Measurements from ENCODE around the gene SPEG.

GRCh38 chr2:219485201-219485580 lies 50.5 kb downstream of the SPEG start:
- TF ChIP-seq CTCF (conservative IDR thresholded peaks at IDR 0.05) (no peak), ZFX (IDR thresholded peaks at IDR 0.05) (no peak)

All from C4-2B (cell line).